SW 1271 (cell line): ENCODE results near the gene SPTB.

ENCODE experiments used
- DNase-seq, 2 experiments: peaks; one replicate each; lab custom pipeline; 2025; lab: John Stamatoyannopoulos, UW

Gene SPTB

DNA sequence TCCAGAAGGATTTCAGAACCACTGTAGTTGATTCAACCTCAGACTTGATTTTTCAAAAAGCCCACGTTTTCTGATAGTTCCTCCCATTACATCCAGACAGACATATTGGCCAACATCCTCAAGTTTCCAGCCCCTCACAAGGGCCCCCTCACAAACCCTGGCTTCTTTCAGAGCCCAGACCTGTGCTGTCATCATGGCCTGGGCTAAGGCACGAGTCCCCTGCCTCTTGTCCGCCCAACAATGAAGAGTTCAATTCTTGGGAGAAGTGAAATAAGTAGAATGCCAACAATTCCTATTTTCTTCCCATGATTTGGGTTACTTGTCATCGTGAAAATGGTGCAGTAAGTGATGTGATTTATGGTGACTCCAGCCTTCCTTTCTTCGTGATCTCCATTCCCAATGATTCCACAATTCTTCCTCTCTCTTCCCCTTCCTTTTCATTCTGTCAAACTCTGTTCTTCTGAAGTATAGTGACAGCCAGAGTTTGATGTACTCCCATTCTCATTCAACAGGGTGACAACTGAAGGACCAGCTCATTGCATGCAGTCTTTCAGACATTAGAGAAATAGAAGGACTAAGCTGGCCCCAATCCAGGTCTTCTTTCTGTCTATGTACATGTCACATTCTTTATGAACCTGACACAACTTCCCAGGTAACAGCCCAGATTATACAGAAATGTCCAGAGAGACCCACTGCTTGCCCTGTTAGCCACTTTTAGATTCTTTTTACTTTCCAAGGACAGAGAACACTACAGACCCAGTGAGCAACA is 29.2 kb downstream of the SPTB start:
- no peak for DNase-seq

DNA sequence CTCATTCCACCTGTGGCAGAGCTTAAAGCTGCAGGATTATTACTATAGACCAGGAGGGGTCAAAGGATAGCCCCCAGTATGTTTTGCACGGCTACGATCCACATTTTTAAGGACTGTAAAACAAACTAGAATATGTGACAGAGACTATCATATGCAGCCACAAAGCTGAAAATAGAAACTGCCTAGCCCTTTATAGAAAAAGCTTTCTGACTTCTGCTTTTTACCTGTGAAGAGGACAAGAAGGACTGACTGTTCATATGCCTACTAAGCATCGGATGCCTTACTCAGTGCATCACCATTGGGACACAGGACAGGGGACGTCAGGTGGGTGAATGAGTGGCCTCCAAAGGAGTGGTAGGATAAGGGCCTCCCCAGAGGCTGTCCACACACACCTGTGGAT is 29.8 kb downstream of the SPTB start:
- DNase-seq = no peak

DNA sequence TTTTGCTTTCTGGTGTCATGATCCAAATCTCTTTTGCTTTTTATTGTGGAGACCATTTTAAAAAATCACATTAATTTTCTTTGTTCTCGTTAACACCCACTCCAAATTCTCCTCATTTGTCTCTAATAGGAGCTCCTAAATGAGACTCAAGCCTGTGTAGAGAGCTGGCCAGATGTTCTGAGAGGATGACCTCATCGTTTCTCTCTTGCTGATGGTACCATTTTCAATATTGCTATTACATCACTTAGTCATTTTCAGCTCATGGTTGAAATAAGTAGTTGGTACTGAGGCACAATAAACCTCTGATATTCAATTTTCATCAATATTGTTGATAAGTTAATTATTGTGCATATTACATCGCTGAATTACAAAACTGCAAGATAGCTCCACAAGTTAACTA is 31.5 kb downstream of the SPTB start:
- no peak for DNase-seq

DNA sequence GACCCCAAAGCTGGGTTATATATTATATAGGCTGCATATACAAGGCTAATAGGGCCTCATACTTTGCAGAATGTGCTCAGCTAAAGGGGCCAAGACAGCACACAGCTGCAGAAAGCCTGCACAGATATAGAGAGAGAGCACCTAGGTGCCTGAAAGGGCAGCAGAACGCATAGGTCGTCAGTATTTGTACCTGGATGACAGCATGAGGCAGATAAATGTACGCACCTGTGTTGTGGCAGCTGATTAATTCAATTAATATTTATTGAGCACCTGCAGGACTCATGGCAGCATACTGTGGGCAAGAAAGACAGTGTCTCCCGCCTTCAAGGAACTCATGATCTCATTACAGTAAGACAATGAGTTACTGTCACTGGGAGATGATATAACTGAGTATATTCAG is 33.4 kb downstream of the SPTB start:
- no peak for DNase-seq

- DNase-seq = no peak
Observed at GRCh38 chr14:64845878-64846277, 33.8 kb downstream of the SPTB start.

- DNase-seq = no peak
Observed at GRCh38 chr14:64844969-64845536, 34.7 kb downstream of the SPTB start.

DNA sequence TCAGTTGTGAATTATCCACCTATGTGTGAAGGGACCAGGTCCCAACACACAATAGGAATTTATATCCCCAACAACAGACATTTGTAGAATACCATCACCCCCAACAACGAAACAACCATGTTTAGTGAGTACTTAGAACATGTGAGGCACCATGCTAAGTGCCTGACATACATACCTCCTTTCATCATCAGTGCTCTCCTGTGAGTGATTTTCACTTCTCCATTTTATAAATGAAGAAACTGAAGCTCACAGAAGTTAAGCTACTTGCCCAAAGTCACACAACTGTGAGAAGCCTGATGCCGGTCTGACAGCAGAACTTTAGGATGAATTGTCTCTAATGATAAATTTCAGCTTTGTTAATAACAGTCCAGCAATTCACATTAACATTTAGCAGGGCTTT is 35.4 kb downstream of the SPTB start:
- DNase-seq = no peak

- no peak for DNase-seq
Observed at GRCh38 chr14:64843548-64843947, 36.2 kb downstream of the SPTB start.

- no peak for DNase-seq
Observed at GRCh38 chr14:64841772-64842750, 37.6 kb downstream of the SPTB start.

- DNase-seq = peak; percentile 21 to 28
Observed at GRCh38 chr14:64841121-64841651, 38.5 kb downstream of the SPTB start.

DNA sequence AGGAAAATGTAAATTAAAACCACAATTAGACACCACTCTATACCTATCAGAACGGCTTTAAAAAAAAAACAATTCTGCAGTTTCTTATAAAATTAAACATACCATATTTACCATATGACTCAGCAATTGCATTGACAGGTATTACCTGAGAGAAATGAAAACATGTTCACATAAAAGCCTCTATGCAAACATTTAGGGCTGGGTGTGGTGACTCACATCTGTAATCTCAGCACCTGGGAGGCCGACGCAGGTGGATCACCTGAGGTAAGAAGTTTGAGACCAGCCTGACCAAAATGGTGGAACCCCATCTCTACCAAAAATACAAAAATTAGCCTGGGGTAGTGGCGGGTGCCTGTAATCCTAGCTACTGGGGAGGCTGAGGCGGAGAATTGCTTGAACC is 41.1 kb downstream of the SPTB start:
- DNase-seq = no peak

GRCh38 chr14:64835431-64835830 is 44.3 kb downstream of the SPTB start:
- DNase-seq = no peak

- no peak for DNase-seq
Observed at GRCh38 chr14:64834965-64835364, 44.7 kb downstream of the SPTB start.

GRCh38 chr14:64831419-64831818 is 48.3 kb downstream of the SPTB start:
- DNase-seq = no peak

- no peak for DNase-seq
Observed at GRCh38 chr14:64830961-64831360, 48.7 kb downstream of the SPTB start.

DNA sequence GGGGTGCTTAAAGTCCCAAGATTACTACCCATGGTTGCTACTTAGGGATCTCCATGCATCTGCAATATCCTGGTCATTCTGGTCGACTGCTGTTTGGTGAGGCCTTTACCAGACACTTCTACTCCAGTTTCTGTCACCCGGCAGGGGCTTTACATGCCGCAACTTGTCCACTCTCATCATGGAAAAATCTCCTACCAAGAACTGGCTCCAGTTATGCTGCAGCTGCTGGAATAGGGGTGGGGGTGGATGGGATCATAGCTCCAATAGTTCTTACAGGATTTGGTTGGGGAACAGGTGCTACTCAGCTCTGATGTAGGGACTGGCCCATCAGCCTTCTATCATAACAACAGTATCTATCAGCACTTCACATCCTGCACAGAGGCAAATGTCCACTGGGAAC is 51.6 kb downstream of the SPTB start:
- no peak for DNase-seq

GRCh38 chr14:64826845-64827244 is 52.9 kb downstream of the SPTB start:
- DNase-seq = no peak

- DNase-seq = no peak
Observed at GRCh38 chr14:64826333-64826732, 53.4 kb downstream of the SPTB start.

DNA sequence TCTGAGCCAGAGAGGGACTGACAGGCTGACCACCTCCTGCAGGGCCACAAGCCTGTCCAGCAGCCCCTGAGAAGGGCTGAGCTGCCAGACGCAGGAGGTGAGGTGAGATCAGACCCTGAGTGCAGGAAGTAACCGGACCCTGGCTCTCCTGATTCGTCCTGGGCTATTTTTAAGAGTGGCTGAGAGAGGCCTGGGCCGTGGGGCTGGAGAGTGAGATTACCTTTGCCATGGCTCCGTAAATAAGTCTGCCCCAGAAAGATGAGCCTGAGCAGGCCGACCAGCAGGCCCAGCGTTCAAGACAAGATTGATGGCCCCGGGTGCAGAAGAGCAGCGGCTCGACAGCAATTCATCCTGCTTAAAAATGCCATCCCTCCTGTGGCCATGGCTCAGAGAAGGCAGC is 54.2 kb downstream of the SPTB start:
- DNase-seq = no peak

DNA sequence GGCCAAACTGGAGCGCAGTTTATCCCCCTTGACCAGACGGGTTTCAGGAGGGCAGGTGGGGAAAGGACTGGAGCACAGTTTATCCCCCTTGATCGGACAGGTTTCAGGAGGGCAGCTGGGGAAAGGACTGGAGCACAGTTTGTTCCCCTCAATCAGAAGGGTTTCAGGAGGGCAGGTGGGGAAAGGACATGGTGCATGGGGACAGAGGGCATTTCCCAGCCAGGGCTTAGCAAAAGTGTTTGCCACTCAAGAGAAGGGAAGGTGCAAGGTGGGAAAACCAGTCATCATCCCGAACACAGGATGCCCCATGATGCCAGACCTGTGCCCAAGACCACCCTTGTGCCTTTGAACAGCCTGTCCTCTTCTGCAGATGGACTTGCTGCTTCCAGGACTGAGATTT is 54.7 kb downstream of the SPTB start:
- DNase-seq = no peak

DNA sequence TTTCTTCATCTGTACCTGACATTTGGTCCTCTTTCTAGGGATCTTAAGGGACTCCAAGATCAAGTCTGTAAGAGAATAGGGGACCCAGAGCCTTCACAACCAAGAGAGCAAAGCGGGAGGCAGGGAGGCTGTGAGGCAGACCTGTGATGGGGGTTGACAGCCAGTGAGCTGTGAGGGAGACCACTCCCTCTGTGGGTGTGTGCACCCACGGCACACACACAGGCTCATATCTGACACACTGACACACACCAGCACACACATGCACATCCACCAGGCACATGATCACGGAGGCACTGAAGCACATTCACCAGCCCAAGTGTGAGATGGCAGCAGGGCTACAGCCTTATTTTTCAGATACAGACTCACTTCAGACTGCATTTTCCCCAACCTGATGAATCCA is 55.2 kb downstream of the SPTB start:
- DNase-seq = no peak

GRCh38 chr14:64823305-64823861 is 56.3 kb downstream of the SPTB start:
- peak in 1 of 2 experiments; percentile 65 for DNase-seq
